Activated B cell treated with CpG ODN at 0.5 μM for 24 hours (primary cell): ENCODE results near the gene FAM193A. TPM values are rescaled to one million over a fixed set of nuclear protein-coding genes. Genes with fewer than 3 reads are reported as not detected.
"Not testable (repeated sequence)": the region's sequence is repeated elsewhere in the genome, so short reads cannot be mapped to it uniquely, and the experiment has no call there.

Source experiments
- ATAC-seq: fragments of 200-7000 bp; cut with Tn5 transposase; one replicate; pipeline ENCODE4 v1.10.0; 2021; ENCODE audit warnings: low read depth, mild to moderate bottlenecking, moderate library complexity
- CTCF ChIA-PET: fragments of 350-600 bp; sonication (Branson Sonifier 250); formaldehyde crosslinking; loops from one replicate; lab custom pipeline; 2021; ENCODE audit warnings: antibody characterized with exemption; lab: Charles Lee
- POLR2A ChIA-PET: fragments of 350-600 bp; sonication (Branson Sonifier 250); formaldehyde crosslinking; loops from one replicate; lab custom pipeline; 2021; ENCODE audit warnings: antibody characterized with exemption; lab: Charles Lee
- DNase-seq: peaks from one replicate; pipeline ENCODE4 v3.0.0; 2022
- H3K27ac Mint-ChIP-seq: one replicate; pipeline ENCODE4 v1.8.0; 2020; ENCODE audit warnings: mixed read lengths
- H3K27me3 Mint-ChIP-seq: one replicate; pipeline ENCODE4 v1.8.0; 2021; ENCODE audit warnings: mixed read lengths
- H3K36me3 Mint-ChIP-seq: one replicate; pipeline ENCODE4 v1.8.0; 2021; ENCODE audit warnings: low read depth, mixed read lengths
- H3K4me1 Mint-ChIP-seq: one replicate; pipeline ENCODE4 v1.8.0; 2021; ENCODE audit warnings: mixed read lengths
- H3K4me3 Mint-ChIP-seq: one replicate; pipeline ENCODE4 v1.8.0; 2020; ENCODE audit warnings: mild to moderate bottlenecking, mixed read lengths
- H3K9me3 Mint-ChIP-seq: one replicate; pipeline ENCODE4 v1.8.0; 2020; ENCODE audit warnings: mixed read lengths
- intact Hi-C: fragments of 100-400 bp; cut with micrococcal nuclease; formaldehyde crosslinking; loops from one replicate; pipeline ENCODE4 v1.15.1; 2024
- total RNA-seq: library from RNA; stranded (reverse); gene quantifications from 2 replicates; pipeline ENCODE4 v1.2.3, GENCODE V29; 2022
- TF ChIP-seq, protein P1 (sequence below): fragments of 200-600 bp; IDR thresholded peaks from one replicate; pipeline ENCODE4 v1.8.0; 2022; ENCODE audit warnings: antibody characterized with exemption, mild to moderate bottlenecking

Gene FAM193A
- total RNA-seq, 1 donor from 2014 or later = 42.8 TPM

DNA sequence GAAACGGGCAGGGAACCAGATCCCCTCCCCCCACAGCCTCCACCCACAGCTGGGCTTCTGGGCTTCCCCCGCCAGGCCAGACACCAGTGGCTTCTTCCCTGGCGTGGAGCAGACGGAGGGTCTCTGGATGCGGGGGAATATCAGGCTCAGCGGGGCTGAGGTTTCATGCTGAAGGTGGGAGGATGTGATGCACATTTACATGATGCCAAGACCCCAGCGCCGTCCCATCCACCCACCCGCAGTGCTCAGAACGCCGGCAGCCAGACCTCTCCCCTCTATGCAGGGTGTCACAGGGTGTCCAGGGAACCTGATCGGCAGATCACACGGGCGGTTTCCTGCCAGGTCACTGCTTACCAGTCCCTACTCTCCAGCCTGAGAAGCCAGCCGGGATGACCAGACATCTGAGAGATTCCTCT, 232.5 kb downstream of the FAM193A start:
- POLR2A ChIA-PET = interaction anchor here (0.7 kb wide), 1 partner anchor 61 kb away, joined by 6 read pairs; no protein-coding TSS in a partner anchor
- H3K27ac Mint-ChIP-seq = no peak overlapping the region
- H3K9me3 Mint-ChIP-seq = no peaks in the 10 kb centered on the region
- TF ChIP-seq, protein P1, sequence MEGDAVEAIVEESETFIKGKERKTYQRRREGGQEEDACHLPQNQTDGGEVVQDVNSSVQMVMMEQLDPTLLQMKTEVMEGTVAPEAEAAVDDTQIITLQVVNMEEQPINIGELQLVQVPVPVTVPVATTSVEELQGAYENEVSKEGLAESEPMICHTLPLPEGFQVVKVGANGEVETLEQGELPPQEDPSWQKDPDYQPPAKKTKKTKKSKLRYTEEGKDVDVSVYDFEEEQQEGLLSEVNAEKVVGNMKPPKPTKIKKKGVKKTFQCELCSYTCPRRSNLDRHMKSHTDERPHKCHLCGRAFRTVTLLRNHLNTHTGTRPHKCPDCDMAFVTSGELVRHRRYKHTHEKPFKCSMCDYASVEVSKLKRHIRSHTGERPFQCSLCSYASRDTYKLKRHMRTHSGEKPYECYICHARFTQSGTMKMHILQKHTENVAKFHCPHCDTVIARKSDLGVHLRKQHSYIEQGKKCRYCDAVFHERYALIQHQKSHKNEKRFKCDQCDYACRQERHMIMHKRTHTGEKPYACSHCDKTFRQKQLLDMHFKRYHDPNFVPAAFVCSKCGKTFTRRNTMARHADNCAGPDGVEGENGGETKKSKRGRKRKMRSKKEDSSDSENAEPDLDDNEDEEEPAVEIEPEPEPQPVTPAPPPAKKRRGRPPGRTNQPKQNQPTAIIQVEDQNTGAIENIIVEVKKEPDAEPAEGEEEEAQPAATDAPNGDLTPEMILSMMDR = no peak
- intact Hi-C loops = no loop called here
- H3K4me1 Mint-ChIP-seq = peaks cover 18% of the 10 kb centered on the region
- H3K27me3 Mint-ChIP-seq = no peaks in the 10 kb centered on the region
- H3K36me3 Mint-ChIP-seq = no peaks in the 10 kb centered on the region
- no peak for DNase-seq
- no peak overlapping the region for H3K4me3 Mint-ChIP-seq
- CTCF ChIA-PET = interaction anchor here (0.5 kb wide), 1 partner anchor 84 kb away, joined by 3 read pairs; no protein-coding TSS in a partner anchor
- no peak for ATAC-seq

DNA sequence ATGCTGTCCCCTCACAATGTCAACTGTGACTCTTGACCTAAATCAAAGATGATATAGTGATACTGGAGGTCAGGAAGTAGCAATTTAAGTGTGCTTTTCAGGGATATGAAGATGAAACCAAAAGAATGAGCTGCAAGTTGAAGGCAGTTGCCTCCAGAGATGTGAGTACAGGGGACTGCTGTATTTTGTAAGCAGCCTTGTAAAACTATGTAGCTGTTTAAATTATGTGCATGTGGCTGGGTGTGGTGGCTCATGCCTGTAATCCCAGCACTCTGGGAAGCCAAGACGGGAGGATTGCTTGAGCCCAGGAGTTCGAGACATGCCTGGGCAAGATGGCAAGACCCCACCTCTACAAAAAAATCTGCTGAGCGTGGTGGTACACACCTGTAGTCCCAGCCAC, 234.8 kb downstream of the FAM193A start:
- Mint-ChIP-seq H3K36me3 (no peaks in the 10 kb centered on the region), H3K27ac (peak overlapping the region; percentile 33), H3K27me3 (no peaks in the 10 kb centered on the region), H3K4me1 (peaks cover 13% of the 10 kb centered on the region), H3K9me3 (no peaks in the 10 kb centered on the region), H3K4me3 (no peak overlapping the region)
- CTCF ChIA-PET = no interaction called here
- TF ChIP-seq, protein P1 = no peak
- POLR2A ChIA-PET = interaction anchor here (0.9 to 1.5 kb wide), 2 partner anchors 14 to 25 kb away, joined by 3 to 4 read pairs; no protein-coding TSS in a partner anchor
- ATAC-seq (no peak), DNase-seq (no peak)
- intact Hi-C loops = no loop called here

DNA sequence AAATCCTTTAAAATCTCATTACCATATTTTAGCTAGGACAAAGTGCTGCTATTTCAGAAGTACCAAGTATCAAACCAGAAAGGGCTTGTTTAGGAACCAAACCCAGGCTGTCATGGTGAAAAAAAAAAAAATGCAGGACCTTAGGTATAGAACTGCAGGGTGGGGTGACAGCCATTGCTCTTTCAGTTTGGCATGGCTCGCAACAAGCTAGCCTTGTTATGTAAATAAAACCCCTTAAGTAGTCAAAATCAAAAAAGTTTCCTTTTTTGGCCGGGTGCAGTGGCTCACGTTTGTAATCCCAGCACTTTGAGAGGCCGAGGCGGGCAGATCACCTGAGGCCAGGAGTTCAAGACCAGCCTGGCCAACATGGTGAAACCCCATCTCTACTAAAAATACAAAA, 244.2 kb downstream of the FAM193A start:
- ATAC-seq, H3K27me3 Mint-ChIP-seq, H3K36me3 Mint-ChIP-seq, intact Hi-C loops, H3K4me3 Mint-ChIP-seq, H3K27ac Mint-ChIP-seq, H3K9me3 Mint-ChIP-seq, H3K4me1 Mint-ChIP-seq, DNase-seq: not testable (repeated sequence)
- ChIA-PET CTCF (interaction anchor here (1.0 kb wide), 1 partner anchor 14 kb away, joined by 3 read pairs; no protein-coding TSS in a partner anchor), POLR2A (interaction anchor here (0.5 to 0.7 kb wide), 2 partner anchors 90 to 160 kb away, joined by 3 read pairs; no protein-coding TSS in a partner anchor)

DNA sequence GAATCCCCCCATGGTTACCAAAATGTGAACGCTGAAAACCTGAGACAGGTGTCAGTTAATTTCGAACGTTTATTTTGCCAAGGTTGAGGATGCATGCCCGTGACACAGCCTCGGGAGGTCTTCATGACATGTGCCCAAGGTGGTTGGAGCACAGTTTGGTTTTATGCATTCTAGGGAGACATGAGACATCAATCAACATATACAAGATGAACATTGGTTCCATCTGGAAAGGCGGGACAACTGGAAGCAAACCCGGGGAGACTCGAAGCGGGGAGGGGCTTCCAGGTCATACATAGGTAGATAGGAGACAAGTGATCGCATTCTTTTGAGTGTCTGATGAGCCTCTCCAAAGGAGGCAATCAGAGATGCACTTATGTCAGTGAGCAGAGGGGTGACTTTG, 245.5 kb downstream of the FAM193A start:
- Mint-ChIP-seq H3K9me3 (peaks cover 9% of the 10 kb centered on the region), H3K36me3 (peaks cover 1% of the 10 kb centered on the region), H3K27me3 (no peaks in the 10 kb centered on the region), H3K27ac (no peak overlapping the region), H3K4me3 (no peak overlapping the region), H3K4me1 (peaks cover 20% of the 10 kb centered on the region)
- intact Hi-C loops = no loop called here
- TF ChIP-seq, protein P1 = no peak
- POLR2A ChIA-PET = interaction anchor here (0.7 to 6.5 kb wide), 2 partner anchors 30 to 839 kb away, joined by 4 to 47 read pairs; no protein-coding TSS in a partner anchor
- DNase-seq (no peak), ATAC-seq (no peak)
- CTCF ChIA-PET = no interaction called here

Other genes starting within 250 kb of the FAM193A start
- gene ZFYVE28, start 118.0 kb upstream of the FAM193A start, total RNA-seq = 5.9 and 6.1 TPM in 2 replicates
- gene CFAP99, start 117.7 kb upstream of the FAM193A start, total RNA-seq = not detected in 2 replicates
- 93.5 and 93.6 TPM in 2 replicates for gene RNF4, start 67.5 kb upstream of the FAM193A start, total RNA-seq
- 79.1 and 83.2 TPM in 2 replicates for gene TNIP2, start 219.7 kb downstream of the FAM193A start, total RNA-seq